Pancreas (tissue), 10 donors: ENCODE measurements around the gene GGACT. TPM values are rescaled to one million over a fixed set of nuclear protein-coding genes. Genes with fewer than 3 reads are reported as not detected.

Source experiments
- ATAC-seq, 4 donors: fragments of 200-7000 bp; cut with Tn5 transposase; one replicate each; pipeline versions ENCODE4 v1.8.0 to v1.9.1; 2020; ENCODE audit warnings: mild to moderate bottlenecking in 4 of 4, moderate library complexity in 4 of 4
- DNase-seq, 6 donors: peaks; one replicate each; pipeline ENCODE4 v3.0.0-alpha.2; 2020
- FAIRE-seq: peaks from 2 replicates; lab custom pipeline; 2012; peaks lifted over from hg19 to GRCh38; lab: Jason Lieb, UNC
- H3K27ac ChIP-seq, 4 donors: fragments of 200-600 bp; sonication (generic); 1 replicate in 3 of 4; 2 replicates in 1 of 4; pipeline versions ENCODE4 v1.5.0 to v1.8.0; 2020
- H3K27me3 ChIP-seq, 4 donors: fragments of 200-600 bp; one replicate each; pipeline ENCODE4 v1.8.0; 2021
- H3K36me3 ChIP-seq, 3 donors: fragments of 200-600 bp; sonication (generic) in 1 of 3; one replicate each; pipeline versions ENCODE4 v1.5.0 to v1.8.0; 2020 to 2021
- H3K4me1 ChIP-seq, 3 donors: fragments of 200-600 bp; one replicate each; pipeline ENCODE4 v1.8.0; 2021
- H3K4me3 ChIP-seq, 4 donors: fragments of 200-600 bp; sonication (generic) in 2 of 4; one replicate each; pipeline versions ENCODE4 v1.5.0 to v1.8.0; 2020 to 2021
- H3K9me3 ChIP-seq, 4 donors: fragments of 200-600 bp; one replicate each; pipeline ENCODE4 v1.8.0; 2021
- CTCF ChIP-seq, 4 donors: fragments of 200-600 bp; sonication (generic) in 3 of 4; IDR thresholded peaks; one replicate each; pipeline versions ENCODE4 v1.5.0 to v1.8.0; 2021; ENCODE audit warnings: antibody characterized with exemption in 4 of 4
- WGBS, 2 donors: extraction: QIAGEN DNeasy Blood & Tissue Kit; methylation state at CpG; one replicate each; pipeline ENCODE4 v1.1.7; 2013; 5-methylcytosine and 5-hydroxymethylcytosine counted together
- intact Hi-C, 3 donors: fragments of 100-400 bp; cut with DNase I; formaldehyde crosslinking; loops; one replicate each; pipeline versions ENCODE4 v1.11.1 to v1.14.2; 2022
- polyA plus RNA-seq, 2 donors: library from polyadenylated mRNA; stranded (reverse); fragments of 200-250 nt; gene quantifications; one replicate each; pipeline ENCODE4 v1.2.3, GENCODE V29; 2013
- total RNA-seq, 6 donors: library from RNA; stranded (reverse); fragmentation: NEBNext Ultra II Directional in 4 of 6; extraction: Animal tissue kit (Norgen Biotek cat#: 25700) in 4 of 6; gene quantifications; one replicate each; pipeline versions ENCODE4 v1.2.1 to v1.2.4, GENCODE V29; 2021 to 2023
- donor health status: healthy with polysubstance abuse.
- donor health status: DM: no; HTN: no; CAD: no; lungs with moderate emphysema.
- donor health status: DM: no; HTN: no; CAD: no.
- donor health status: control.
- donor health status: control.
- donor health status: Bipolar disorder and iron deficiency.
- donor health status: DM: yes; HTN: yes; CAD: no.
- donor health status: DM: no; HTN: no; CAD: no.
- donor health status: DM: no; HTN: no; CAD: no.
- donor health status: DM: yes; HTN: yes; CAD: no.

Gene GGACT
- total and polyA plus RNA-seq, 8 donors = 1.6 to 7.0 (median 6.1) TPM

- Histone ChIP-seq H3K4me3 (no peak overlapping the region), H3K4me1 (peaks cover 10 to 19% (median 17%) of the 10 kb centered on the region in 3 donors), H3K9me3 (no peaks in the 10 kb centered on the region), H3K27ac (peak overlapping the region in 3 of 4 donors; percentile 38 to 64 (median 55)), H3K27me3 (no peaks in the 10 kb centered on the region), H3K36me3 (no peaks in the 10 kb centered on the region)
- 50 to 54% methylated on average over 26 of the region's 26 CpGs for WGBS, 2 donors
- intact Hi-C loops = no loop called here
- no peak for FAIRE-seq
- no peak for DNase-seq
- TF ChIP-seq CTCF (IDR thresholded peaks at IDR 0.05) = no peak
- ATAC-seq = peak in 3 of 4 donors; percentile 8 to 30 (median 28)
Observed at GRCh38 chr13:100543872-100544602, 44.6 kb downstream of the GGACT start.

DNA sequence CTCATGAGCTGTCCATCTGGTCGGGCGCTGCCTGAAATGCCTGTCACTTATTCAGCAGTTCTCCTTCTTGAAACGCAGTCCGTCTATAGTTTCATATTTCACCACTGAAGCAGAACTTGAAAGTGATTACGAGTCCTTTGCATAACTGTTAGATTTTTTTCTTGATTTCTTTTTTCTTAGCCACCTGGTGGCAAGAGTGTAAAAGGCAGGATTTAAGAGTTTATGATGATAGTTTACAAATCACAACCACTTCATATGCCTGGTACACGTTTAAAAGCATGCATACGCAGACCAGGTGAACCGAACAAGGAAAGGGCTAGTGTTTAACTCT is 45.8 kb downstream of the GGACT start:
- no peaks in the 10 kb centered on the region for H3K9me3 ChIP-seq
- intact Hi-C loops = no loop called here
- no peak for FAIRE-seq
- no peak for DNase-seq
- 20 to 28% methylated on average over 8 of the region's 8 CpGs for WGBS, 2 donors
- no peaks in the 10 kb centered on the region for H3K36me3 ChIP-seq
- H3K27ac ChIP-seq = no peak overlapping the region
- H3K4me3 ChIP-seq = no peak overlapping the region
- TF ChIP-seq CTCF (IDR thresholded peaks at IDR 0.05) = peak in 2 of 4 donors; percentile 23 to 36
- peaks cover 4 to 11% (median 10%) of the 10 kb centered on the region in 3 donors for H3K4me1 ChIP-seq
- ATAC-seq = peak in 3 of 4 donors; percentile 4 to 19 (median 12)
- no peaks in the 10 kb centered on the region for H3K27me3 ChIP-seq

GRCh38 chr13:100541897-100542825 is 46.4 kb downstream of the GGACT start:
- Histone ChIP-seq H3K27me3 (no peaks in the 10 kb centered on the region), H3K27ac (no peak overlapping the region), H3K4me3 (no peak overlapping the region), H3K9me3 (no peaks in the 10 kb centered on the region), H3K36me3 (no peaks in the 10 kb centered on the region), H3K4me1 (peaks cover 0 to 11% (median 6%) of the 10 kb centered on the region in 3 donors)
- DNase-seq (no peak), ATAC-seq (no peak), FAIRE-seq (no peak)
- no peak for TF ChIP-seq CTCF (IDR thresholded peaks at IDR 0.05)
- intact Hi-C loops = no loop called here
- 91 to 92% methylated on average over 18 of the region's 18 CpGs for WGBS, 2 donors

DNA sequence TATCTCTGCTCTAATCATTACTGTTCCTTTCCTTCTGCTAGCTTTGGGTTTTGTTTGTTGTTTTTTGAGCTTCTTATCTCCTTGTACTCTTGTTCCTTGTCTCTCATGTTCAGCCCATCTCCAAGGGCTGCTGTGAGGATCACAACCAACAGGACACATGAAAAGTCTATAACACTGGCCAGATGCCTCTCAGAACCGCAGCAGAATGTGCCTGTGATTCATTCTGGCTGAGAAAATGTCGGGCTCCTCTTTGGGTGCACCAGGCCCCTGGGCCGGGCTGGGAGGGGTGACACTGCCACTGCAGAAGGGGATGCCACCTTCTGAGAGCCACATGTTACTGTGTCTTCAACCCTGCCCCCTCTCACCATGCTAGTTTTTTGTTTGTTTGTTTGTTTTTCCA is 48.0 kb downstream of the GGACT start:
- 86 to 97% methylated on average over 3 of the region's 3 CpGs for WGBS, 2 donors
- H3K4me3 ChIP-seq = no peak overlapping the region
- intact Hi-C loops = no loop called here
- FAIRE-seq (no peak), DNase-seq (no peak), ATAC-seq (no peak)
- no peaks in the 10 kb centered on the region for H3K27me3 ChIP-seq
- no peak overlapping the region for H3K27ac ChIP-seq
- no peaks in the 10 kb centered on the region for H3K9me3 ChIP-seq
- H3K4me1 ChIP-seq = peaks cover 0 to 11% (median 6%) of the 10 kb centered on the region in 3 donors
- no peaks in the 10 kb centered on the region for H3K36me3 ChIP-seq
- TF ChIP-seq CTCF (IDR thresholded peaks at IDR 0.05) = no peak
